ENCODE data around the gene PNLDC1. TPM values are rescaled to one million over a fixed set of nuclear protein-coding genes. Genes with fewer than 3 reads are reported as not detected.

Gene PNLDC1
- total and polyA plus RNA-seq, 2 of the 4 experiments (the other 2 are of a cell fraction): not detected

GRCh38 chr6:159832946-159833345 lies 32.9 kb downstream of the PNLDC1 start:
- no peak overlapping the region for H3K4me2 ChIP-seq (ENCODE audit: low read depth, low read length)
- no peak overlapping the region for H2AK5ac ChIP-seq (ENCODE audit: low read depth, low read length)
- no peak overlapping the region for H4K91ac ChIP-seq (ENCODE audit: insufficient read depth, low read depth, low read length)
- no peak overlapping the region for H4K5ac ChIP-seq (ENCODE audit: low read depth, low read length)
- no peak overlapping the region for H3K4me3 ChIP-seq (ENCODE audit: insufficient read depth, low read depth, low read length)
- H3K4ac ChIP-seq (ENCODE audit: low read depth, low read length): no peak overlapping the region
- H2AK9ac ChIP-seq (replicated peaks; ENCODE audit: low read depth, low read length, poor library complexity): no peak overlapping the region
- no peak overlapping the region for H3K56ac ChIP-seq (ENCODE audit: extremely low read depth, insufficient read depth, low read length)
- ChIA-PET CTCF (interaction anchor here (0.7 kb wide), 1 partner anchor 640 kb away, joined by 4 read pairs; no protein-coding TSS in a partner anchor), POLR2A (ENCODE audit: unreplicated experiment) (no interaction called here)
- in situ Hi-C loops (cut with MboI; ENCODE audit: low sequenced_read_pairs): no loop called here
- DNase-seq: no peak
- H3K79me1 ChIP-seq (ENCODE audit: low read depth in 1 of 2, low read length in 2 of 2): no peaks in the 10 kb centered on the region
- H3K23ac ChIP-seq (ENCODE audit: low read depth, low read length): no peak overlapping the region
- no peaks in the 10 kb centered on the region; the same call in 1 of the 2 replicates for H3K27me3 ChIP-seq (ENCODE audit: control insufficient read depth, insufficient read depth, low read length)
- no peak overlapping the region for H4K8ac ChIP-seq (ENCODE audit: low read depth in 2 of 2, low read length in 2 of 2)
- H3K27ac ChIP-seq (ENCODE audit: insufficient read depth, low read length): no peak overlapping the region
- WGBS, 2 experiments (ENCODE audit: extremely low coverage in 2 of 2, insufficient read length in 1 of 2): no CpG with 5 or more reads among the region's 4 CpGs
- H4K20me1 ChIP-seq (ENCODE audit: insufficient read depth, low read length): no peaks in the 10 kb centered on the region
- no peak for TF ChIP-seq CHD1 (IDR thresholded peaks at IDR 0.05; ENCODE audit: low read depth, low read length)
- no peak for TF ChIP-seq RCOR1 (IDR thresholded peaks at IDR 0.05; ENCODE audit: insufficient replicate concordance, low read length)
- TF ChIP-seq MXI1 (IDR thresholded peaks at IDR 0.05; ENCODE audit: borderline replicate concordance, low read depth, low read length): no peak
- no peak for TF ChIP-seq CEBPB (IDR thresholded peaks at IDR 0.05; ENCODE audit: low read depth, low read length)
- no peak for TF ChIP-seq POLR2A (IDR thresholded peaks at IDR 0.05; ENCODE audit: low read depth, low read length)
- TF ChIP-seq BHLHE40 (IDR thresholded peaks at IDR 0.05; ENCODE audit: low read depth, low read length): no peak
- no peak for TF ChIP-seq CTCF (conservative IDR thresholded peaks at IDR 0.05; ENCODE audit: low read depth, low read length)
- TF ChIP-seq SMC3 (IDR thresholded peaks at IDR 0.05; ENCODE audit: low read depth, low read length): no peak
- TF ChIP-seq MAFK (IDR thresholded peaks at IDR 0.05; ENCODE audit: low read depth, low read length): no peak
- no peak for TF ChIP-seq NFE2L2 (IDR thresholded peaks at IDR 0.05; ENCODE audit: low read depth, low read length)
- no peak for TF ChIP-seq FOS (IDR thresholded peaks at IDR 0.05; ENCODE audit: low read depth, low read length)
- TF ChIP-seq RFX5 (IDR thresholded peaks at IDR 0.05; ENCODE audit: low read depth, low read length): no peak
- no peak for TF ChIP-seq MAZ (IDR thresholded peaks at IDR 0.05; ENCODE audit: borderline replicate concordance, low read depth, low read length)
- no peak for TF ChIP-seq RAD21 (IDR thresholded peaks at IDR 0.05; ENCODE audit: low read length)
- no peak for TF ChIP-seq USF2 (IDR thresholded peaks at IDR 0.05; ENCODE audit: low read depth, low read length)
- peaks cover 4% of the 10 kb centered on the region; the same call in 1 of the 2 replicates for H3K4me1 ChIP-seq (ENCODE audit: control insufficient read depth, insufficient read depth, low read length)
- H3K18ac ChIP-seq (ENCODE audit: low read depth, low read length): no peak overlapping the region
- no peak overlapping the region for H3K9ac ChIP-seq (ENCODE audit: low read depth, low read length)
- no peak overlapping the region for H2BK20ac ChIP-seq (ENCODE audit: low read depth, low read length)
- no peak overlapping the region for H2BK15ac ChIP-seq (ENCODE audit: low read depth, low read length)
- no peak overlapping the region for H2BK120ac ChIP-seq (ENCODE audit: low read depth, low read length)
- H3K9me3 ChIP-seq (ENCODE audit: control insufficient read depth, insufficient read depth, low read length): no peaks in the 10 kb centered on the region
- intact Hi-C loops (cut with micrococcal nuclease): no loop called here
- H2BK5ac ChIP-seq (ENCODE audit: low read depth, low read length, poor library complexity, severe bottlenecking): no peak overlapping the region
- peaks cover 3% of the 10 kb centered on the region; the same call in 1 of the 2 replicates for H3K9me1 ChIP-seq (ENCODE audit: insufficient read depth, low read length)
- H3K36me3 ChIP-seq (ENCODE audit: control insufficient read depth, insufficient read depth, low read length): no peaks in the 10 kb centered on the region
- H3K14ac ChIP-seq (replicated peaks; ENCODE audit: low read depth, low read length): no peak overlapping the region
- ATAC-seq (ENCODE audit: low read depth): no peak
- dilution Hi-C loops (cut with HindIII; ENCODE audit: low sequenced_read_pairs, unreplicated experiment): no loop called here
- H2AFZ ChIP-seq (replicated peaks; ENCODE audit: low read length, poor library complexity): no peak overlapping the region
- BruUV-seq (replicated peaks): no TSS peak
